HEK293T (cell line): ENCODE results near the gene MACROD2.

ENCODE experiments used
- BHLHE40 ChIP-seq: fragments of 450-650 bp; IDR thresholded peaks from 2 replicates; pipeline ENCODE4 v1.6.1; 2016; ENCODE audit warnings: mild to moderate bottlenecking, moderate library complexity, borderline replicate concordance
- HDGF ChIP-seq: fragments of 450-650 bp; IDR thresholded peaks from 2 replicates; pipeline ENCODE4 v1.6.1; 2017; ENCODE audit warnings: antibody characterized with exemption, borderline replicate concordance
- SP1 ChIP-seq: fragments of 450-650 bp; IDR thresholded peaks from 2 replicates; pipeline ENCODE4 v1.6.1; 2017
- TARDBP ChIP-seq: fragments of 450-650 bp; IDR thresholded peaks from 2 replicates; pipeline ENCODE4 v1.6.1; 2016

DNA sequence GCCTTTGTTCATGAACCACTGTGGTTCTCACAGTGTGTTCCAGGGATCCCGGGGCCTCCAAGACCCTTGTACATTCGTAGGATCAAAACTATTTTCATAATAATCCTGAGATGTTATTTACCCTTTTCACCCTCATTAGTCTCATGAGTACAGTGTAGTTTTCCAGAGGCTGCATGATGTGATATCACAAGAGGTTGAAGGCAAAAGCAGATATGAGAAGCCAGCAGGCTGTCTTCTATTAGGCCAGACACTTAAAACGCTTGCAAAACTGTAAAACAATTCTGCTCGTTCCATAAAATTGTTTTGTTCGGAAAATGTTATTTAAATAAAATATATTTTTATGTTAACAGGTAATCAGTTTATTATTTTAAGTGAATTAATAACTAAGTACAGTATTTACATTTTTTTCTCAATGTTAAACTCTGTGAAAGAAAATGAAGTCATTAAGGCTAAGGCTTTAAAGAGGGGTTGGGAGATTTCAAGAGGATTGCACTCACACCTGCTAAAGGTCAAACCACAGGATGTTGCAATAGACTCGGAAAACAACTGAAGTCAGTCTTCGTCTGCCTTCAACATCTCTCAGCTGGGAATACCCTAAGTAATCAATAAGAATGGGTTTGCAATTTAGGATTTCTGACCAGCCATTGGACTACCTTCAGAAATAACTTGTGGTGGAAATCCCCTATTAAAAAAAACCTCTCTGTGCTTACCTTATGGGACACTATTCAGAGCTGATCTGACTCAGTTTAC is 2103.7 kb downstream of the MACROD2 start:
- TF ChIP-seq SP1 = no peak
- no peak for TF ChIP-seq BHLHE40
- TF ChIP-seq HDGF = no peak
- no peak for TF ChIP-seq TARDBP
